ENCODE data around the gene ATP8B4. TPM values are rescaled to one million over a fixed set of nuclear protein-coding genes. Genes with fewer than 3 reads are reported as not detected.

The ATP8B4 gene
- total and polyA plus RNA-seq, 12 donors: 0.39 to 5.3 (median 1.6) TPM

- DNase-seq: no peak
- peaks cover 0 to 22% (median 9%) of the 10 kb centered on the region in 9 donors for H3K4me1 ChIP-seq
- H3K36me3 ChIP-seq: peaks cover 0 to 6% (median 0%) of the 10 kb centered on the region in 9 donors
- H3K4me3 ChIP-seq: no peak overlapping the region
- ATAC-seq: no peak
- TF ChIP-seq CTCF (IDR thresholded peaks at IDR 0.05): no peak
- no peak overlapping the region for H3K27ac ChIP-seq
- intact Hi-C loops (cut with DNase I): no loop called here
- no peaks in the 10 kb centered on the region for H3K9me3 ChIP-seq
- no peaks in the 10 kb centered on the region for H3K27me3 ChIP-seq
- WGBS, 2 donors: 64 to 73% methylated on average over 3 of the region's 3 CpGs
These were observed 136.4 kb downstream of the ATP8B4 start for GRCh38 chr15:49982584-49982983.

- TF ChIP-seq CTCF (IDR thresholded peaks at IDR 0.05): no peak
- Histone ChIP-seq H3K4me1 (no peaks in the 10 kb centered on the region), H3K27ac (no peak overlapping the region), H3K27me3 (no peaks in the 10 kb centered on the region), H3K36me3 (peaks cover 0 to 6% (median 0%) of the 10 kb centered on the region in 9 donors), H3K4me3 (no peak overlapping the region), H3K9me3 (no peaks in the 10 kb centered on the region)
- ATAC-seq: no peak
- 94% methylated on average over 2 of the region's 2 CpGs for WGBS, 2 donors
- DNase-seq: no peak
- intact Hi-C loops (cut with DNase I): no loop called here
These were observed 139.2 kb downstream of the ATP8B4 start for GRCh38 chr15:49979705-49980382.

- Histone ChIP-seq H3K27ac (no peak overlapping the region), H3K36me3 (peaks cover 0 to 6% (median 0%) of the 10 kb centered on the region in 9 donors), H3K27me3 (no peaks in the 10 kb centered on the region), H3K4me3 (no peak overlapping the region), H3K4me1 (no peaks in the 10 kb centered on the region), H3K9me3 (no peaks in the 10 kb centered on the region)
- ATAC-seq (no peak), DNase-seq (no peak)
- intact Hi-C loops (cut with DNase I): no loop called here
- WGBS, 2 donors: 47 to 74% methylated on average over 2 of the region's 2 CpGs
- TF ChIP-seq CTCF (IDR thresholded peaks at IDR 0.05): no peak
These were observed 140.9 kb downstream of the ATP8B4 start for GRCh38 chr15:49978121-49978520.

GRCh38 chr15:49977306-49977705, 141.7 kb downstream of the ATP8B4 start:
- Histone ChIP-seq H3K4me1 (no peaks in the 10 kb centered on the region), H3K4me3 (no peak overlapping the region), H3K36me3 (peaks cover 0 to 6% (median 0%) of the 10 kb centered on the region in 9 donors), H3K9me3 (no peaks in the 10 kb centered on the region), H3K27me3 (no peaks in the 10 kb centered on the region), H3K27ac (no peak overlapping the region)
- intact Hi-C loops (cut with DNase I): no loop called here
- no peak for TF ChIP-seq CTCF (IDR thresholded peaks at IDR 0.05)
- WGBS, 2 donors: 56 to 66% methylated on average over 1 of the region's 1 CpG
- ATAC-seq (no peak), DNase-seq (no peak)
